Caco-2 (cell line): Measurements from ENCODE around the gene MYO1F. TPM values are rescaled to one million over a fixed set of nuclear protein-coding genes. Genes with fewer than 3 reads are reported as not detected.

ENCODE experiments used
- BruUV-seq: library from RNA; stranded (reverse); fragments of 400-500 nt; replicated peaks from 2 replicates; lab custom pipeline; 2021; lab: Mats Ljungman, UMichigan
- CTCF ChIA-PET: fragments of 300-600 bp; sonication (Branson Sonifier 250); formaldehyde crosslinking; loops from one replicate; lab custom pipeline; 2022; ENCODE audit warnings: antibody characterized with exemption; lab: Charles Lee
- POLR2A ChIA-PET: fragments of 300-600 bp; sonication (Branson Sonifier 250); formaldehyde crosslinking; loops from one replicate; lab custom pipeline; 2022; ENCODE audit warnings: antibody characterized with exemption; lab: Charles Lee
- DNase-seq, 2 experiments: peaks; one replicate each; pipeline versions ENCODE4 v3.0.0 to v3.0.0-alpha.2; 2020 to 2022
- H3K27me3 ChIP-seq: replicated peaks from 2 replicates; pipeline ENCODE4 v1.6.0; 2011; ENCODE audit warnings: low read length; ENCODE audit not compliant: control insufficient read depth, insufficient read depth
- H3K36me3 ChIP-seq: 2 replicates; pipeline ENCODE4 v1.5.1; 2011; ENCODE audit warnings: low read length; ENCODE audit not compliant: control insufficient read depth, insufficient read depth
- H3K4me1 ChIP-seq: fragments of 250-450 bp; sonication (Bioruptor Pico); 2 replicates; pipeline ENCODE4 v1.5.1; 2020; ENCODE audit warnings: mild to moderate bottlenecking
- H3K4me3 ChIP-seq: 2 replicates; pipeline ENCODE4 v1.5.1; 2011; ENCODE audit warnings: low read depth, mild to moderate bottlenecking, control low read depth, low read length
- H3K9me3 ChIP-seq: fragments of 250-450 bp; sonication (Bioruptor Pico); 2 replicates; pipeline ENCODE4 v1.5.1; 2020; ENCODE audit warnings: mild to moderate bottlenecking, moderate library complexity
- H3K27ac Mint-ChIP-seq: one replicate; pipeline ENCODE4 v1.8.0; 2022; ENCODE audit warnings: mixed read lengths; ENCODE audit not compliant: unreplicated experiment
- H3K27me3 Mint-ChIP-seq: one replicate; pipeline ENCODE4 v1.8.0; 2022; ENCODE audit warnings: mixed read lengths; ENCODE audit not compliant: insufficient read depth, unreplicated experiment
- H3K36me3 Mint-ChIP-seq: one replicate; pipeline ENCODE4 v1.8.0; 2022; ENCODE audit warnings: mild to moderate bottlenecking, mixed read lengths; ENCODE audit not compliant: insufficient read depth, unreplicated experiment
- H3K4me1 Mint-ChIP-seq: one replicate; pipeline ENCODE4 v1.8.0; 2022; ENCODE audit warnings: low read depth, mixed read lengths; ENCODE audit not compliant: unreplicated experiment
- H3K4me3 Mint-ChIP-seq: one replicate; pipeline ENCODE4 v1.8.0; 2022; ENCODE audit warnings: mild to moderate bottlenecking, moderate library complexity, mixed read lengths; ENCODE audit not compliant: unreplicated experiment
- H3K9me3 Mint-ChIP-seq: one replicate; pipeline ENCODE4 v1.8.0; 2022; ENCODE audit warnings: mixed read lengths; ENCODE audit not compliant: unreplicated experiment
- CTCF ChIP-seq, 2 experiments: fragments of 200-600 bp in 1 of 2; IDR thresholded peaks; 1 replicate in 1 of 2; 2 replicates in 1 of 2; pipeline versions ENCODE4 v1.5.1 to v1.8.0; 2011 to 2022; ENCODE audit warnings: antibody characterized with exemption in 1 of 2, control low read depth in 1 of 2, inconsistent platforms in 1 of 2, low read depth in 1 of 2, low read length in 1 of 2, mild to moderate bottlenecking in 1 of 2, moderate library complexity in 1 of 2; ENCODE audit not compliant: insufficient read depth in 1 of 2, severe bottlenecking in 1 of 2, unreplicated experiment in 1 of 2
- intact Hi-C: fragments of 100-400 bp; cut with micrococcal nuclease; formaldehyde crosslinking; loops from one replicate; pipeline ENCODE4 v1.10.0; 2022; ENCODE audit not compliant: unreplicated experiment
- total RNA-seq: library from RNA; stranded (reverse); gene quantifications from 2 replicates; pipeline ENCODE4 v1.2.3, GENCODE V29; 2022

Gene MYO1F
- total RNA-seq, 1 experiment from 2014 or later: 0.25 TPM

- POLR2A ChIA-PET: no interaction called here
- CTCF ChIA-PET: no interaction called here
- no peak overlapping the region for H3K4me3 Mint-ChIP-seq
- no peak overlapping the region for H3K4me3 ChIP-seq
- peaks cover 6% of the 10 kb centered on the region for H3K27me3 Mint-ChIP-seq
- H3K36me3 ChIP-seq: no peaks in the 10 kb centered on the region
- H3K27ac Mint-ChIP-seq: no peak overlapping the region
- no peaks in the 10 kb centered on the region for H3K4me1 ChIP-seq
- no peaks in the 10 kb centered on the region for H3K27me3 ChIP-seq
- no peak for TF ChIP-seq CTCF (IDR thresholded peaks at IDR 0.05; ENCODE audit: insufficient read depth in 1 of 2, low read depth in 1 of 2, low read length in 1 of 2, severe bottlenecking in 1 of 2, unreplicated experiment in 1 of 2)
- BruUV-seq: no TSS peak
- H3K9me3 ChIP-seq: no peaks in the 10 kb centered on the region
- intact Hi-C loops: no loop called here
- no peaks in the 10 kb centered on the region for H3K4me1 Mint-ChIP-seq
- DNase-seq: no peak
- peaks cover 5% of the 10 kb centered on the region for H3K36me3 Mint-ChIP-seq
- H3K9me3 Mint-ChIP-seq: peaks cover 10% of the 10 kb centered on the region
These were observed 3.9 kb downstream of the MYO1F start for GRCh38 chr19:8573316-8573715.

GRCh38 chr19:8571006-8571411 lies 6.2 kb downstream of the MYO1F start:
- Mint-ChIP-seq H3K27me3 (no peaks in the 10 kb centered on the region), H3K27ac (no peak overlapping the region), H3K36me3 (peaks cover 5% of the 10 kb centered on the region), H3K4me1 (no peaks in the 10 kb centered on the region), H3K4me3 (no peak overlapping the region), H3K9me3 (peaks cover 10% of the 10 kb centered on the region)
- no peaks in the 10 kb centered on the region for H3K4me1 ChIP-seq
- H3K36me3 ChIP-seq: no peaks in the 10 kb centered on the region
- BruUV-seq: no TSS peak
- no peak overlapping the region for H3K4me3 ChIP-seq
- no peak for DNase-seq
- CTCF ChIA-PET: interaction anchor here (0.8 kb wide), 1 partner anchor 8 kb away, joined by 4 read pairs; no protein-coding TSS in a partner anchor
- no peak for TF ChIP-seq CTCF (IDR thresholded peaks at IDR 0.05; ENCODE audit: insufficient read depth in 1 of 2, low read depth in 1 of 2, low read length in 1 of 2, severe bottlenecking in 1 of 2, unreplicated experiment in 1 of 2)
- intact Hi-C loops: no loop called here
- POLR2A ChIA-PET: no interaction called here
- no peaks in the 10 kb centered on the region for H3K9me3 ChIP-seq
- H3K27me3 ChIP-seq: no peaks in the 10 kb centered on the region

GRCh38 chr19:8569066-8569771 lies 8.0 kb downstream of the MYO1F start:
- Mint-ChIP-seq H3K27me3 (no peaks in the 10 kb centered on the region), H3K9me3 (peaks cover 2% of the 10 kb centered on the region), H3K36me3 (peaks cover 5% of the 10 kb centered on the region), H3K27ac (no peak overlapping the region), H3K4me3 (no peak overlapping the region), H3K4me1 (no peaks in the 10 kb centered on the region)
- intact Hi-C loops: no loop called here
- no peak for TF ChIP-seq CTCF (IDR thresholded peaks at IDR 0.05; ENCODE audit: insufficient read depth in 1 of 2, low read depth in 1 of 2, low read length in 1 of 2, severe bottlenecking in 1 of 2, unreplicated experiment in 1 of 2)
- ChIA-PET POLR2A (no interaction called here), CTCF (interaction anchor here (0.6 to 0.7 kb wide), 2 partner anchors 18 to 47 kb away, joined by 3 to 5 read pairs; no protein-coding TSS in a partner anchor)
- BruUV-seq: no TSS peak
- Histone ChIP-seq H3K36me3 (no peaks in the 10 kb centered on the region), H3K4me1 (no peaks in the 10 kb centered on the region), H3K4me3 (no peak overlapping the region), H3K27me3 (no peaks in the 10 kb centered on the region), H3K9me3 (no peaks in the 10 kb centered on the region)
- no peak for DNase-seq
